CD4-positive, alpha-beta T cell treated with Interleukin-4 for 4 hours (primary cell): Measurements from ENCODE around the gene CLIC1.
"Not testable (repeated sequence)": the region's sequence is repeated elsewhere in the genome, so short reads cannot be mapped to it uniquely, and the experiment has no call there.

Experiments used
- DNase-seq: peaks from one replicate; pipeline ENCODE4 v3.0.0-alpha.2; 2020

CLIC1 gene

DNA sequence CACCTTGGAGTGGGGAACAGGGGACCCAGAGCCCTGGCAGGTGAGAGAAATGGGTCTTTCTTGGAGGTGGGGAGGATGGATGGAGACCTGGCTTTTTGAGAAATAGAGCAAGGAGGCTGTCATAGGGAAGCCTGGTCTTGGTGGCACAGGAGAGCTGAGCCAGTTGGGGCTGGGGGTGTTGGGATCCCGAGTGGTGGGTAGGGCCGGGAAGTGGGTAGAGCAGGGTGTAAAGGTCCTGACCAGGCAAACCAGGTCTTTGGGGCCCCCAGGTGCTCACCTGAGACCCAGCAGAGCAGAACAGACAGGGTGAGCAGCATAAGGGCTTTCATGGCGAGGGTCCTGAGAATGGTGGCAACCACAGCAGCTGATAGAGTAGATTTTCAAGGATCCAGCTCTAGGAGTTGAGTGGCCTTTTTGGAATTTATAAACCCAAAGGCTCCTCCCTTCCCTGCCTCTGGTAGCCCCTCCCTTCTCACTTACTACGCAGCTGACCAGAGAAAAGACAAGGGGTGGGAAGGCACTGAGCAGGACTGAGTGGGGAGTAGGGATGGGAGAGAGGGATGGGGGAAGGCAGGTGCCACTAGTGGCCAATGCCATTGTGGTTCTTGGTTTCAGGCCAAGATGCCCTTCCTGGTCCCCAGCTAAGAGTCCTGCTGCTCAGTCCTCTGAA, 14.8 kb downstream of the CLIC1 start, which contains the start of gene LY6G6C:
LY6G6C (minus strand) TSS at position 396 of the 670 bp plus-strand sequence; CDS start at position 329, 67 bp downstream.
- no peak for DNase-seq

DNA sequence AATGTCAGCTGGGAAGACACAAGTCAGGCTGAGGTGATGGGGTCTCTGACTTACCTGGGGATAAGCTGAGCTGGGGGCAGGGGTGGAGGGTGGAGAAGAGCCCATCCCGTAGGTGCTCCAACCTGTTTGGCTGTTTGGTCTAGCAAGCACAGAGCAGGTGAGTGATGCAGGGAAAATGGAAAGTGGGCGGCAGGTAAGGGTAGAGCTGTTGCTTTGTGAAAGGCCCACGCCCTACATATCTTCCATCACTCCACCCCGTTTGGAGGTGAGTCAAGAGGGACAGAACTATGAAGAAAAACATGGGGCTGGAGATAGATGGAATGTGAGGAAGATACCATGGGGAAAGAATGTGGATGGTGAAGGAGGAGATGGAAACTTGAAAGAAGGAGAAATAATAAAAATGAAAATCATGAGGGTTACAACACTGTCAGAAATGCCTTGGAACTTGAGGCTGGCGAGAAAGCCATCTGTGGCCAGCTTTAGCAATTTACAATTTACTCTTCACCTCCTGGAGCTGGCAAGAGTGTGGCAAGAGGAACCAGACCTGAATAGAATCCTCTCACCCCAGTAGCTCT, 16.0 kb downstream of the CLIC1 start:
- no peak for DNase-seq

DNA sequence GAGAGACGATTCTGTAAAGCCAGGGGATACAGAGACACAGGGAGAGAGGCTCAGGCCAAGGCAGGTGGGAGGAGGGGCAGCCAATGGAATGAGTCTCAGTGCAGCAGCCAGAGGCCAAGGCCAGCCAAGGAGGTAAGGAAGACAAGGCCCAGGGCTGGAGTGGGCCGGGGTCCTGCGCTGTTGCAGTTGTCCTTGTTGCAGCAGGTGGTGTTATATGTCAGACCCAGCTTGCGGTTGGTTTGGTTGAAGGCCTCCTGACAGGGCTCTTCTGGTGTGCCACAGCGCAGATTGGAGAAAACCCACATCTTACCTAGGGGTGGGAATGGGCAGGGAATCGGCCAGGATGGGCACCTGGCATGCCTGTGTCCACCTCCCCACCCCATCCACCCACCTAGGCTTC, 17.3 kb downstream of the CLIC1 start:
- no peak for DNase-seq

DNA sequence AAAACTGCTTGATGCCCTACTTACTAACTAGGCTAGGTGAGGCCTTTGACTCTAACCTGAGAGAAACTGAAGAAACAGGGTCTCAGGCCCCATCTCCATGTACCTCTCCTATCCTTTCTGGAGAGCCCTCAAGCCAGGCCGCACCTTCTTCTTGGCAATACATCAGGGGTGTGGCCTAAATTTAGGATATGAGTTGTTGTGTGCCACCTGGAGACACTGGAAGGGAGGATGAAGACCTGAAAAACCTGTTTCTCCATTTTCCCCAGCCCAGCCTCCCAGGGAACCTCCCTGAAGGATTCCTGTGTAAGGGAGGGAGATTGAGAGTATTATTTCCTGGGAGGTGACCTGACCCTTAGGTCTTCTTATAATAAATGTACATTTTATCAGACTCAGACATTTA, 18.1 kb downstream of the CLIC1 start:
- DNase-seq, result no peak

DNA sequence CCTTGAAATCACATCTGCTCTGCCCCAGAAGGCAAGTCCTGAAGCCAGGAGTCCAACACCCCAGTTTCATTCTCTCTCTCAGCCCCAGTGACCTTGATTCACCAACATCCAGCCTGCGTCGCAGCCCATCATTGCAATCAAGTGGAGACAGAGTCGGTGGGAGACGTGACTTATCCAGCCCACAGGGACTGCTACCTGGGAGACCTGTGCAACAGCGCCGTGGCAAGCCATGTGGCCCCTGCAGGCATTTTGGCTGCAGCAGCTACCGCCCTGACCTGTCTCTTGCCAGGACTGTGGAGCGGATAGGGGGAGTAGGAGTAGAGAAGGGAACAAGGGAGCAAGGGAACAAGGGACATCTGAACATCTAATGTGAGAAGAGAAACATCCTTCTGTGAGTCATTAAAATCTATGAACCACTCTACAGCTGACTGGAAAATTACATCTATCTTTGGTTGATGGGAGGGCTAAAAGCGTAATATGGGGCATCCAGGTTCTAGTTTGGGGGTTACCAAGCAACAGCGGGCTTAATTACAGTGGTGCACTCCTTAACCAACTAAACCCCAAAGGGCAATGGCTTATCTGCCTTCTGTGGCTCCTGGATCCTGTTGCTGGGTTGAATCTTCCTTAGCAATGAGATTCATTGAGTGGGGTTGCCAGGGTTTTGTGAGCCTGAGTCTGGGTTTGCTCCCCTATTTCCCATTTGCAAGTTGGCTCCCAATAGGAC, 18.7 kb downstream of the CLIC1 start:
- DNase-seq, result no peak

DNA sequence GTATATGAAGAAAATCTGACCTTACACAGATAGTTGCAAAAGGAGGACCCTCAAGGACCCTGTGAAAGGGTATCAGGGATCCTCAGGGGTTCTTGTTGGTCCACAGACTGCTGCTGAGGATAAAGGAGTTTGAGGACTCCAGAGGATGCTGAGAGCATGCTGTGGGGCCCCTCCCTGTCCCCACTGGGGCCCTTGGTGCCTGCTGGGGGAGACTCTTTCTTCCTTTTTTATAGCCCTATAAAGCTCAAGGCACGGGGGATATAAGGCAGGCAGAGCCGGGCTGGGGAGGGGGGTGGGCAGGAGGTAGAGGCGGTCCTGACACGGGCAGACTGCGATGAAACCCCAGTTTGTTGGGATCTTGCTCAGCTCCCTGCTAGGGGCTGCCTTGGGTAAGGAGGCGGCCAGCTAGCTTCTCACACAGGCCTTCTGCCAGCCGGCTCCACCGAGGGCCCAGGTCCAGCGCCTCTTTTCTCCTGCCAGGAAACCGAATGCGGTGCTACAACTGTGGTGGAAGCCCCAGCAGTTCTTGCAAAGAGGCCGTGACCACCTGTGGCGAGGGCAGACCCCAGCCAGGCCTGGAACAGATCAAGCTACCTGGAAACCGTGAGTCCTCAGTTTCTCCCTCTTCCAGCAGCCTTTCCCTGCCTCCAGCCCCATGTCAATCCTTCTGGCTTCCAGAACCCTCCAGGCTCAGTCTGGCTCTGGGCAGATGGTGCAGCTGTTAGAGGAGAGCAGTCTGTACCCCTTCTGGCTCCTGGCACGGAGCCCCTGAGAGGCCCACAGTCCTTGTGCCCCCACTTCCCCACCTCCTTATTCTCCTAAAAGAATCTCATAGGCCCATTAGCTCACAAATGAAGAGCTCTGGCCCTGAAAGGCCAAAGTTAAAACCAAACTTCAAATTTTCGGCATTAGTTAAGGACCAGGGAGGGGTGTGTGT, 21.0 kb downstream of the CLIC1 start, which contains the start of gene LY6G6D:
LY6G6D (plus strand) TSS at position 327 of the 937 bp plus-strand sequence; CDS start at position 335, 8 bp downstream.
- no peak for DNase-seq

DNA sequence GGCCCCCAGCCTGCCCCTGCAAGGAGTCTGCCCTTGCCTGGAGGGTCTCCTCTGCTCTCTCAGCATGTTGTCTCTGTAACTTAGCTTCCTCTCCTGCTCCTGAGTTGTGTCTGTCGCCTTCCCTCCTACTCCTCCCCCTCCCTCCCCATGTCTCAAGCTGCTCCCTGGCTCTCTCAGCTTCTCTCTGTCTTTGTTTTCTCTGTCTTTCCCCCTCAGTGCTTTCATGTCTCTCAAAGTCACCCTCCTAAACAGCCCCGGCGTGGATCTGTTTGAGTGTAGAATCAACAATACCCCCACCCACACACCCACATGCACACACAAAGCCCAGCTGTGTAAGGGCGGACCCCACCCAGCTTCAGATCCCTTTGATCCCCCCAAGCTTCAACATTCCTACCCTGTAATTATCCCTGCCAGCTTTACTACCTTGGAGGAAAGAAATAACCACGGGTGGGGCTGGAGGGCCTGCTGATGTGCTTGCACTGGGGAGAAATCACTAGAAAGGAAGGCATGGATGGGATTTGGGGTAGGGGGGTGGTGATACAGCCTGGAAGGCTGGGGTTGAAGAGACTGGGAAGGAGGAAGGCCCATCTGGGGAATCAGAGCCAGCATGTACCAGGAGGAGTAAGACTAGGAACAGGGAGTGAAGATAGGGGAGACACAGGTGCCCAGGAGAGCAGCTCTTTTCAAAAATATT, 22.2 kb downstream of the CLIC1 start:
- DNase-seq, result no peak

DNA sequence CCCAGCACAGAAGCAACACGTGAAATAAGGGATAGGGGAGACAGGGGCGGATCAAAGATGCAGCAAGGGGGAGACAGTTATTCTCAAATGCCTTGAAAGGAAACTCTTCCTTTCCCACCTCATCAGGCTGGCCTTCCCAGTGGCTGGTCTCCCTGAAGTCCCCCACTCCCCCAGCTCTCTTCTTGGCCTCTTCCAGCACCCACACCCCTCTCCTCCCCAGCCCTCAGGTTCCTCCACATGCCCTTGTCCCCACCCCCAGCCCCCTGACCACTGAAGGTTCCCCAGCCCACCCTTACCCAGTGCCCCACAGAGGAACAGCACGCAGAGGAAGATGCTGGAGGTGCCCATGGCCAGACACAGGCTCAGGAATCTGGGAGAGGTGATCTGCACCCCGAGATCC, 22.9 kb downstream of the CLIC1 start:
- no peak for DNase-seq

DNA sequence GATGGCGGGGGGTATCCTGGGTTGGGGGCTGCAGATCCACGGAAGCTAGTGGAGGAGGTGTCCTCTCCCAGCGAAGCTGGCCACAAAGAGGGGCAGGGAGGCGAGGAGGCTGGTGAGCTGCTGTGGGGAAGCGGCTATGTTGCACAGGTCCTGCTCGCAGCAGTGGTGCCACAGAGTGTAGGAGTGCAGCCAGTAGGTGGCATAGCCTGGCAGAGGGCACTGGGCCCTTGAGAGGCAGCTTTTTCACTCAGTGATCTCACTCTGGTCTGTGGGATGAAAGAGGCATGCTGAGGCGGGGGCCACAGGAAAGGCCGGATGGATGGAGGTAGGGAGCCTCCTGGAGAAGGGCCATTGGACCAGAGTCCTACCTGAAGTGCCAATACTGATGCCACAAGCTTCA, 24.0 kb downstream of the CLIC1 start:
- DNase-seq, result peak; percentile 9

DNA sequence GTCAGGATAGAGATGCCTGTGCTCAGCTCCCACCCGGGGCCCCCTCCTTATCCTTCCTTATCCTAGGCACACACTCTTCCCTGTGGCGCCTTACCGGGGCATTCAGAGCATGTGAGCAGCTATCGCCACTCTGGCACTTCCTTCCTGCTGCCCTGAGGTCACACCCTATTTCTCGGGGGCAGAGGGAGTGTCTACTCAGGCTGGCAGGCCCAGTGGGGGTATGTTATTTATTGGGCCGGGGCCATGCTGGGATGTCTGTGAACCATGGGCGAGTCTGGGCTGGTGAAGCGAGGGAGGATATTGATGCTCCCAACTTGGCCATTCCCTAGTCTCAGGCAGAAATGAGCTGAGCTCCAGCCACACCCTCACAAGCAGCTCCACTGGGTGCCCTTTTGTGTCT, 25.1 kb downstream of the CLIC1 start:
- no peak for DNase-seq

DNA sequence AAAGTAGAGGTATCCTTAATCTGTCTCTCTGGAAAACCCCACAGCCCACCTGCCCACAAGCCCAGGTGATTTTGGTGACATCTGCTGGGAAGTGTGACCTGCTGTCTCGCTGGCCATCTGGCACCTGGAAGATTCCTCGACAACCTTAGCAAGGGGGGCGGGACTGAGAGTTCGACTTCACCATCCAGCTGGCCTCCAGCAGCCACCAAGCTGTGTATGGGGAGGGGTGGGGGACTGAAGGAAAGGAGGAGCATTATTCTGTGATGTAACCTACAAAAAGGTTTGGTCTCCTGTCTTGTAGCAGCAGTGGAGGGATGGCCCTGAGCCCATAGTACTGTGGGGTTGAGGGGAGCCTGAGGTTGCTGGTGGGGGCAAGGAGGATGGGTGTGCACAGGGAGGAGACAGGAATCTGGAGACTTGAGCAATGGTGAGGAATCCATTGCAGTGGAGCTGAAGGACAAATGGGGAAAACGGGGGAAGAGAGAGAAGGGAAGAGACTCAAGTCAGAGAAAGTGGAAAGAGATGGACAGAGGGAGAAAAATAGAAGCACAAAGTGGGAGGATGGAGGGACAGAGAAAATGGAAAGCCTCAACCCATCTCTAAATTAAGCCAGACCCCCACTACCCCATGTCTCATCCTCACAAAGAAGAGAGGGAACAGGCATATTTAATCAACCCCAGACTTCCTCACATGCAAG, 25.7 kb downstream of the CLIC1 start:
- DNase-seq, result no peak

DNA sequence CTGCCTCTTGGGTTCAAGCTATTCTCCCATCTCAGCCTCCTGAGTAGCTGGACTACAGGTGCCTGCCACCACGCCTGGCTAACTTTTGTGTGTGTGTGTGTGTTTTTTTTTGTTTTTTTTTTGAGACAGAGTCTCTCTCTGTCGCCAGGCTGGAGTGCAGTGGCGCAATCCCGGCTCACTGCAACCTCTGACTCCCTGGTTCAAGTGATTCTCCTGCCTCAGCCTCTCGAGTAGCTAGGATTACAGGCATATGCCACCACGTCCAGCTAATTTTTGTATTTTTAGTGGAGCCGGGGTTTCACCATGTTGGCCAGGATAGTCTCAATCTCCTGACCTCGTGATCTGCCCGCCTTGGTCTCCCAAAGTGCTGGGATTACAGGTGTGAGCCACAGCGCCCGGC, 27.2 kb downstream of the CLIC1 start:
- not testable (repeated sequence) for DNase-seq

DNA sequence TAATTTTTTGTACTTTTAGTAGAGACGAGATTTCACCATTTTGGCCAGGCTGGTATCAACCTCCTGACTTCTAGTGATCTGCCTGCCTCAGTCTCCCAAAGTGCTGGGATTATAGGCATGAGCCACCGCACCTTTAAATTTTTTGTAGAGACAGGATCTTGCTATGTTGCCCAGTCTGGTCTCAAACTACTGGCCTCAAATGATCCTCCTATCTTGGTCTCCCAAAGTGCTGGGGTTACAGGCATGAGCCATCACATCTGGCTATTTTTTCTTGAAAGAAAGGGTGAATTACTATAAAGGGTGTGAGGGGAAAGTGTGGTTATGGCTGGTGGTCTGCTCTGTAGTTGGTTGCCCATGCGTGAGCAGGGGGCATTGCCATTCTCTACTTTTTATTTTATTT, 28.1 kb downstream of the CLIC1 start:
- DNase-seq, result no peak

DNA sequence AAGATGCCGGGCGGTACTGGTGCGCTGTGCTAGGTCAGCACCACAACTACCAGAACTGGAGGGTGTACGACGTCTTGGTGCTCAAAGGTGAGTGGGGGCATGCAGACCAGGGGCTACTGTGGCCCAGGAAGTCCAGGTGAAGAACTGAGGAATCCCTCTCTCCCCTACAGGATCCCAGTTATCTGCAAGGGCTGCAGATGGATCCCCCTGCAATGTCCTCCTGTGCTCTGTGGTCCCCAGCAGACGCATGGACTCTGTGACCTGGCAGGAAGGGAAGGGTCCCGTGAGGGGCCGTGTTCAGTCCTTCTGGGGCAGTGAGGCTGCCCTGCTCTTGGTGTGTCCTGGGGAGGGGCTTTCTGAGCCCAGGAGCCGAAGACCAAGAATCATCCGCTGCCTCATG, 28.6 kb downstream of the CLIC1 start:
- DNase-seq, result no peak

DNA sequence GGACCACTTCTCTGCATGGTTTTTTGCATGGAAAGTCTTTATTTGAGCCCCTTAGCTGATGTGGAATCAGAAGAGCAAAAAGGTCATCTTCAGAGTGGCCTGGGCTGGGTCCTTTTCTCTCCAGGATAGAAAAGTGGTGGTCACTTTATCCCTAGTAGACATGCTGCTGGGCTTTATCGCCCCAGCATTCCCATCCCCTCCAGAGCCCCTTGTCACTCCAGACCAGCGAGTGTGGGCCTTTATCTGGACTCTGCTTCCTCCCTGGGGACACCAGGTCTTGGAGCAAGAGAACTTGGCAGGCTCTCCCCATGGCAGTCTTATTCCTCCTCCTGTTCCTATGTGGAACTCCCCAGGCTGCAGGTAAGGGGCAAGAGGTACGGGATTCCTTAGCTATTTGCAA, 29.7 kb downstream of the CLIC1 start, which contains the start of gene LY6G6F:
LY6G6F (plus strand) TSS at position 268 of the 400 bp plus-strand sequence; CDS start at position 309, 41 bp downstream.
- DNase-seq, result no peak

DNA sequence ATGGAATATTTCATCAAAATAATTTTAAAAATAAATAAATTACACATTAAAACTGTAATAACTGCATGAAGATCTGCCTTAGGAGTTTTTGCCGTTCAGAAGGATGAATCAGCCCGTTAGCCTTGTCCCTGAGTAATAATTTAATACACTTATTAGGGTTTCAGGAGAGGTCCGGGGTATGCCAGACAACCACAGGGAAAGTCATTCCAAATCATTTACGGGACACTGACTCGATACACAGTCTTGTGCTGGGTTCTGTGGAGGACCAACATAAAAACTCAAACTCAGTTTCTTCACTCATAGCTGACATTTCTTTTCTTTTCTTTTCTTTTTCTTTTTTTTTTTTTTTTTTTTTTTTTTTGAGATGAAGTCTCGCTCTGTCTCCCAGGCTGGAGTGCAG, 30.4 kb downstream of the CLIC1 start:
- DNase-seq, result no peak

DNA sequence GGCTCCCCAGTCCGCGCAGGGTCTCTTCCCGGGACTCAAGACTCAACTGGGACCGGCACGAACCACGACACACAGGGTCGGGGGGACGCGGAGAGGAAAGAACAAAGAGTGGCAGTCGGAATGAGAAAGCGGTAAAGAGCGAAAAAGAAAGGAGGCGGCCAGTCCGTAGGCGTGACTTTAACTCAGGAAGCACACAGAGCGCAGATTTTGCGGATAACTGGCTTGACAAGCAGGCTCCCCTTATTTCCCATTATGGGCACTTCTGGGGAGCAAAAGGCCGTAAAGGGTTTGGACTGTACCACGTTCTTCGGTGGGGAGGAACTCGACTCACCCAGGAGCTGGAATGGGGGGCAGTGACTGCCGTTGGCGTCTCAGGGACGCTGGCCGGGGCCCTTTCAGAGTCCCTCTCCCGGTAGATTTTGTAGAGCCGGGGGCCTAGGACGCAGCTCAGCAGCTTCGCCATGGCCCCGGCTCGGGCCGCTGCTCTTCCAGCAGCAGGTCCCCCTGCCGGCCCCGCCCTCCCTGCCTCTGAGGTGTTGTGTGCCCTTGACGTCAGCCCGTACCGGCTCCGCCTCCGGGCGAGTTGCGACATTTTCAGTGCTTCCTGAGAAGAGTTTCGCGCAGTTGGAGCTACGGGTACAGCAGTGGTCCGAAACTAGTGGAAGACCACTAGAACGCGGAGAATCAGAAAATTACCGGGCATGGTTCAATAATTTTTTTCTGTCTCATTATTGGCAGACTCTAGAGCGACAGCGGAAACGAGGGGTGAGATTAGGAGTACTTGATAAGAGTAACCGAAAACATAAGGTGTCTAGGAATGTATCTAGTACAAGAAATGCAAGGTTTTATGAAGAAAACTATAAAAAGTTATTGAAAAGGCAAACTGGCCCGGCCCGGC, 33.3 kb downstream of the CLIC1 start, which contains the start of gene ABHD16A:
ABHD16A (minus strand) TSS at position 506 of the 898 bp plus-strand sequence; CDS start at position 463, 43 bp downstream.
- peak; percentile 98 for DNase-seq

DNA sequence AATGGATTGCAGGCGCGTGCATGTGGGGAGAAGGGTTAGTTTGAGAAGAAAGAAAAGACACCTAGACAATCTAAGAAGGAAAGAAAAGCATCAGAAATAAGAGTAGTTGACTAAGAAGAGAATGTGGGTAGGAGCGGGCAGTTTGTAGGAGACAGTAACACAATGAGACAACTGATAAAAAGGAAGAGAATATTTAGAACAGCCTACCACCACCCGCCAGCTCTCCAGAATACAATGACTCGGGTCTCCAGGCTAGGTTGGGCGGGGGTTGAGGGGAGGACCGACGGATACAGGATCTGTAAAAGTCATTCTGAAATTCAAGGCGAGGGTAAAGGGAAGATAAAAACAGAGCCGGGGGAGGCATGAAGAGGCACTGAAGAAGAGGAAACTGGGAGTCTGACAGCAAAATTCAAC, 33.9 kb downstream of the CLIC1 start:
- DNase-seq, result peak; percentile 17

DNA sequence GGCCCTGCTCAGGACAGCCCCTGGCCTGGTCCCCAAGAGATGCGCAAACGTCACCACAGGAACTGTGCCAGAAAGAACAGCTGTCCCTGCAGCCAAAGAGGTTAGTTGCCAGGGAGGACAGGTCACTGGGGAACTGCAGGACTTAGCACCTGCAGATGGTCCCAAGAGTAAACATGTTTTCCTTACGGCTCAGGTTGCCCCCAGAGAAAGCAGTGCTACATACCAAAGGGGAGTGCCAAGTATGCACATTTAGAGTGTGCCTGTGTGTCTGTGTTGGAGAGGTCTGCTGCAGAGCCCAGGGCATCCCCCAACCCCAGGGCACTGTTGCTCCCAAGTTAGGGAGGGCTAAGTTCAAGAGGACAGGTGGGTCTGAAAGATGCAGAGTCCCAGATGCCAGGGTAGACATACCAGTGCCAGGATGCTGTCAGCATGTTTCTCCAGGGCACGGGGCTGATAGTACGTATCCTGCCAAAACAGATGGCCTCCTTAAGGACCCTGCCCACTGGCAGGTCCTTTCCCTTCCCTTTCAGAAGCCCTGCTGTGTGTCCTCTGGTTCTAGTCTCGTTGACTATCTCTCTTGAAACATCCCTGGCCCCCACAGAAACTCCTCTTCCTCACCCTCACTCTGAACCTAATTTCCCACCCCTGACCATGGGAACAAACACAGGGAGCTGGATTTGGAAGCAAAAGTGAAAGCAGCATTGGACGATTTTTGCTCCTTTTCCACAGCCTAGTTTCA, 34.5 kb downstream of the CLIC1 start:
- DNase-seq, result no peak
